WTC11 (cell line): Measurements from ENCODE around the gene TMEM178B. TPM values are rescaled to one million over a fixed set of nuclear protein-coding genes. Genes with fewer than 3 reads are reported as not detected.

Experiments
- ATAC-seq: fragments of 200-7000 bp; cut with Tn5 transposase; 2 replicates; pipeline ENCODE4 v1.10.0; 2021; ENCODE audit warnings: mild to moderate bottlenecking, moderate library complexity
- CTCF ChIA-PET: fragments of 300-600 bp; sonication (Branson Sonifier 250); formaldehyde crosslinking; loops from one replicate; lab custom pipeline; 2021; ENCODE audit warnings: antibody characterized with exemption; lab: Charles Lee
- POLR2A ChIA-PET: fragments of 350-600 bp; sonication (Branson Sonifier 250); formaldehyde crosslinking; loops from one replicate; lab custom pipeline; 2021; ENCODE audit warnings: antibody characterized with exemption; lab: Charles Lee
- DNase-seq: peaks from one replicate; pipeline ENCODE4 v3.0.0; 2021; ENCODE audit warnings: low spot score
- H3K27ac Mint-ChIP-seq: 2 replicates; pipeline ENCODE4 v1.8.0; 2021; ENCODE audit warnings: mixed read lengths
- H3K27me3 Mint-ChIP-seq: 2 replicates; pipeline ENCODE4 v1.8.0; 2021; ENCODE audit warnings: low read depth, mild to moderate bottlenecking, moderate library complexity, mixed read lengths
- H3K36me3 Mint-ChIP-seq: 2 replicates; pipeline ENCODE4 v1.8.0; 2021; ENCODE audit warnings: mixed read lengths
- H3K4me1 Mint-ChIP-seq: 2 replicates; pipeline ENCODE4 v1.8.0; 2022; ENCODE audit warnings: mixed read lengths
- H3K4me3 Mint-ChIP-seq: 2 replicates; pipeline ENCODE4 v1.8.0; 2021; ENCODE audit warnings: mild to moderate bottlenecking, moderate library complexity, mixed read lengths
- H3K9me3 Mint-ChIP-seq: 2 replicates; pipeline ENCODE4 v1.8.0; 2021; ENCODE audit warnings: mixed read lengths
- ATF1 ChIP-seq: sonication (generic); formaldehyde crosslinking; IDR thresholded peaks from 2 replicates; pipeline ENCODE4 v1.8.1; 2023; ENCODE audit warnings: mild to moderate bottlenecking, moderate library complexity, missing genetic modification reagents
- CREM ChIP-seq: sonication (generic); formaldehyde crosslinking; IDR thresholded peaks from 2 replicates; pipeline ENCODE4 v1.8.1; 2022; ENCODE audit warnings: mild to moderate bottlenecking, missing genetic modification reagents, moderate library complexity
- FOXP1 ChIP-seq: sonication (generic); formaldehyde crosslinking; IDR thresholded peaks from 2 replicates; pipeline ENCODE4 v1.8.0; 2022; ENCODE audit warnings: missing genetic modification reagents, mild to moderate bottlenecking, moderate library complexity, borderline replicate concordance
- GRHL2 ChIP-seq: fragments of 250-450 bp; sonication (Bioruptor Pico); IDR thresholded peaks from 2 replicates; pipeline ENCODE4 v1.8.0; 2022; ENCODE audit warnings: mild to moderate bottlenecking, moderate library complexity; ENCODE audit not compliant: insufficient replicate concordance, severe bottlenecking
- GTF2I ChIP-seq: fragments of 250-450 bp; sonication (Bioruptor Pico); conservative IDR thresholded peaks from 2 replicates; pipeline ENCODE4 v1.4.0; 2021; ENCODE audit warnings: mild to moderate bottlenecking
- HMGA2 ChIP-seq: fragments of 250-450 bp; sonication (Bioruptor Pico); IDR thresholded peaks from 2 replicates; pipeline ENCODE4 v1.4.0; 2021; ENCODE audit warnings: mild to moderate bottlenecking, moderate library complexity
- IRF2 ChIP-seq: sonication (generic); formaldehyde crosslinking; IDR thresholded peaks from 2 replicates; pipeline ENCODE4 v1.8.0; 2022; ENCODE audit warnings: low read depth, missing genetic modification reagents, borderline replicate concordance
- JUN ChIP-seq: sonication (generic); formaldehyde crosslinking; IDR thresholded peaks from 2 replicates; pipeline ENCODE4 v1.8.0; 2023; ENCODE audit warnings: mild to moderate bottlenecking, missing genetic modification reagents
- KAT7 ChIP-seq: sonication (generic); formaldehyde crosslinking; IDR thresholded peaks from 2 replicates; pipeline ENCODE4 v1.8.1; 2023; ENCODE audit warnings: missing genetic modification reagents, mild to moderate bottlenecking, borderline replicate concordance
- MXD4 ChIP-seq: fragments of 250-450 bp; sonication (Bioruptor Pico); IDR thresholded peaks from 2 replicates; pipeline ENCODE4 v1.8.0; 2021; ENCODE audit warnings: mild to moderate bottlenecking, moderate library complexity, borderline replicate concordance
- RELA ChIP-seq: sonication (generic); formaldehyde crosslinking; IDR thresholded peaks from 2 replicates; pipeline ENCODE4 v1.8.1; 2022; ENCODE audit warnings: missing genetic modification reagents, mild to moderate bottlenecking, borderline replicate concordance
- SMAD4 ChIP-seq: sonication (generic); formaldehyde crosslinking; IDR thresholded peaks from 2 replicates; pipeline ENCODE4 v1.8.0; 2022; ENCODE audit warnings: mild to moderate bottlenecking, missing genetic modification reagents
- SOX15 ChIP-seq: fragments of 250-450 bp; sonication (Bioruptor Pico); IDR thresholded peaks from 2 replicates; pipeline ENCODE4 v1.9.0; 2021; ENCODE audit warnings: mild to moderate bottlenecking
- ZNF121 ChIP-seq: sonication (generic); formaldehyde crosslinking; IDR thresholded peaks from 2 replicates; pipeline ENCODE4 v1.8.0; 2023; ENCODE audit warnings: missing genetic modification reagents
- ZNF138 ChIP-seq: sonication (generic); formaldehyde crosslinking; conservative IDR thresholded peaks from 2 replicates; pipeline ENCODE4 v1.8.1; 2022; ENCODE audit warnings: mild to moderate bottlenecking, moderate library complexity, missing genetic modification reagents
- ZNF232 ChIP-seq: sonication (generic); formaldehyde crosslinking; IDR thresholded peaks from 2 replicates; pipeline ENCODE4 v1.8.0; 2022; ENCODE audit warnings: mild to moderate bottlenecking, missing genetic modification reagents
- ZNF416 ChIP-seq: fragments of 250-450 bp; sonication (Bioruptor Pico); IDR thresholded peaks from 2 replicates; pipeline ENCODE4 v1.9.0; 2021; ENCODE audit warnings: mild to moderate bottlenecking, inconsistent platforms
- ZNF423 ChIP-seq: fragments of 250-450 bp; sonication (Bioruptor Pico); IDR thresholded peaks from 2 replicates; pipeline ENCODE4 v2.1.2; 2022; ENCODE audit warnings: mild to moderate bottlenecking, moderate library complexity
- total RNA-seq: library from RNA; stranded (reverse); gene quantifications from 3 replicates; pipeline ENCODE4 v1.2.3, GENCODE V29; 2021
- TF ChIP-seq, protein P1 (sequence below): sonication (generic); formaldehyde crosslinking; IDR thresholded peaks from 2 replicates; pipeline ENCODE4 v1.8.0; 2022; ENCODE audit warnings: mild to moderate bottlenecking, missing genetic modification reagents
- TF ChIP-seq, protein P2 (sequence below): sonication (generic); formaldehyde crosslinking; conservative IDR thresholded peaks from 2 replicates; pipeline ENCODE4 v1.8.1; 2023; ENCODE audit warnings: mild to moderate bottlenecking, low read depth, missing genetic modification reagents, moderate library complexity
- TF ChIP-seq, protein P3 (sequence below): sonication (generic); formaldehyde crosslinking; IDR thresholded peaks from 2 replicates; pipeline ENCODE4 v1.8.1; 2022; ENCODE audit warnings: mild to moderate bottlenecking, missing genetic modification reagents, moderate library complexity, borderline replicate concordance
- TF ChIP-seq, protein P4 (sequence below): sonication (generic); formaldehyde crosslinking; IDR thresholded peaks from 2 replicates; pipeline ENCODE4 v1.8.0; 2022; ENCODE audit warnings: mild to moderate bottlenecking, missing genetic modification reagents
- TF ChIP-seq, protein P5 (sequence below): fragments of 250-450 bp; sonication (Bioruptor Pico); conservative IDR thresholded peaks from 2 replicates; pipeline ENCODE4 v1.9.0; 2021; ENCODE audit warnings: mild to moderate bottlenecking

Gene TMEM178B
- total RNA-seq, 1 experiment from 2014 or later: 20.4 TPM

DNA sequence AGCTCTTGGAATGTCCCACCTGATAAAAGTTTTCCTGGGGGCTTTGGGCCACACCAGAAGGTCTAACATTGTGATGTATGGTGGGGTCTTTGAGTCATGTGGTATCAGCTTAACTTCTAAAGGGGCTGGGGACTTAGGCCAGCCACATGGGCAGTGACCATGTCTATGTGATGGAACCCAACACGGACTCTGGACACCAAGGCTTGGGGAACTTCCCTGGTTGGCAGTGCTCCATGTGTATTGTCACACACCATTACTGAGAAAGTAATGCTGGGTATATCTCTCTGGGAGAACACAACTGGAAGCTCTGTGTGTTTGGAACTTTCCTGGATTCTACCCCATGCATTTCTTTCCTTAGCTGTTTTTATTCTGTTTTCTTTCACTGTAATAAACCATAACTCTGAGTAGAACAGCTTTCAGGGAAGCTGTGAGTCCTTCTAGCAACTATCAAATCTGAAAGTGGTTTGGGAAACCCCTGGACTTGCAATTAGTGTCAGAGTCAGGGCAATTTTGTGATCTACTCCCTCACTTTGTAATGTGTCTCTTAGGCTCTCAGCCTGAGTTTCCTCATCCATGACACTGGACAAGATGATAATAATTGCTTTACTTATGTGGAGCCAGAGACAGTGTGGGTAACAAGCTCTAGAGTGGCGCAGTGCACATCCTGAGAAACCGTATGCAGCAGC, 448.9 kb downstream of the TMEM178B start:
- Mint-ChIP-seq H3K27me3 (no peaks in the 10 kb centered on the region), H3K4me1 (peaks cover 13% of the 10 kb centered on the region), H3K36me3 (peaks cover 39% of the 10 kb centered on the region), H3K27ac (no peak overlapping the region), H3K9me3 (peaks cover 24% of the 10 kb centered on the region), H3K4me3 (no peak overlapping the region)
- TF ChIP-seq ZNF138 (CRISPR knock-in tag) (no peak), ATF1 (CRISPR knock-in tag) (no peak), CREM (CRISPR knock-in tag) (no peak), GRHL2 (CRISPR knock-in tag) (no peak), JUN (CRISPR knock-in tag) (no peak), ZNF121 (CRISPR knock-in tag) (no peak), IRF2 (no peak), RELA (no peak), ZNF423 (CRISPR knock-in tag) (no peak), ZNF416 (CRISPR knock-in tag) (no peak), SOX15 (CRISPR knock-in tag) (no peak), MXD4 (CRISPR knock-in tag) (no peak)
- TF ChIP-seq, protein P1, sequence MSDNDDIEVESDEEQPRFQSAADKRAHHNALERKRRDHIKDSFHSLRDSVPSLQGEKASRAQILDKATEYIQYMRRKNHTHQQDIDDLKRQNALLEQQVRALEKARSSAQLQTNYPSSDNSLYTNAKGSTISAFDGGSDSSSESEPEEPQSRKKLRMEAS: no peak
- TF ChIP-seq, protein P2, sequence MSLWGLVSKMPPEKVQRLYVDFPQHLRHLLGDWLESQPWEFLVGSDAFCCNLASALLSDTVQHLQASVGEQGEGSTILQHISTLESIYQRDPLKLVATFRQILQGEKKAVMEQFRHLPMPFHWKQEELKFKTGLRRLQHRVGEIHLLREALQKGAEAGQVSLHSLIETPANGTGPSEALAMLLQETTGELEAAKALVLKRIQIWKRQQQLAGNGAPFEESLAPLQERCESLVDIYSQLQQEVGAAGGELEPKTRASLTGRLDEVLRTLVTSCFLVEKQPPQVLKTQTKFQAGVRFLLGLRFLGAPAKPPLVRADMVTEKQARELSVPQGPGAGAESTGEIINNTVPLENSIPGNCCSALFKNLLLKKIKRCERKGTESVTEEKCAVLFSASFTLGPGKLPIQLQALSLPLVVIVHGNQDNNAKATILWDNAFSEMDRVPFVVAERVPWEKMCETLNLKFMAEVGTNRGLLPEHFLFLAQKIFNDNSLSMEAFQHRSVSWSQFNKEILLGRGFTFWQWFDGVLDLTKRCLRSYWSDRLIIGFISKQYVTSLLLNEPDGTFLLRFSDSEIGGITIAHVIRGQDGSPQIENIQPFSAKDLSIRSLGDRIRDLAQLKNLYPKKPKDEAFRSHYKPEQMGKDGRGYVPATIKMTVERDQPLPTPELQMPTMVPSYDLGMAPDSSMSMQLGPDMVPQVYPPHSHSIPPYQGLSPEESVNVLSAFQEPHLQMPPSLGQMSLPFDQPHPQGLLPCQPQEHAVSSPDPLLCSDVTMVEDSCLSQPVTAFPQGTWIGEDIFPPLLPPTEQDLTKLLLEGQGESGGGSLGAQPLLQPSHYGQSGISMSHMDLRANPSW (CRISPR knock-in tag): no peak
- TF ChIP-seq, protein P3, sequence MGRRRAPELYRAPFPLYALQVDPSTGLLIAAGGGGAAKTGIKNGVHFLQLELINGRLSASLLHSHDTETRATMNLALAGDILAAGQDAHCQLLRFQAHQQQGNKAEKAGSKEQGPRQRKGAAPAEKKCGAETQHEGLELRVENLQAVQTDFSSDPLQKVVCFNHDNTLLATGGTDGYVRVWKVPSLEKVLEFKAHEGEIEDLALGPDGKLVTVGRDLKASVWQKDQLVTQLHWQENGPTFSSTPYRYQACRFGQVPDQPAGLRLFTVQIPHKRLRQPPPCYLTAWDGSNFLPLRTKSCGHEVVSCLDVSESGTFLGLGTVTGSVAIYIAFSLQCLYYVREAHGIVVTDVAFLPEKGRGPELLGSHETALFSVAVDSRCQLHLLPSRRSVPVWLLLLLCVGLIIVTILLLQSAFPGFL: no peak
- TF ChIP-seq, protein P4, sequence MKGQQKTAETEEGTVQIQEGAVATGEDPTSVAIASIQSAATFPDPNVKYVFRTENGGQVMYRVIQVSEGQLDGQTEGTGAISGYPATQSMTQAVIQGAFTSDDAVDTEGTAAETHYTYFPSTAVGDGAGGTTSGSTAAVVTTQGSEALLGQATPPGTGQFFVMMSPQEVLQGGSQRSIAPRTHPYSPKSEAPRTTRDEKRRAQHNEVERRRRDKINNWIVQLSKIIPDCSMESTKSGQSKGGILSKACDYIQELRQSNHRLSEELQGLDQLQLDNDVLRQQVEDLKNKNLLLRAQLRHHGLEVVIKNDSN (CRISPR knock-in tag): no peak
- ChIA-PET POLR2A (interaction anchor here (0.6 kb wide), 1 partner anchor 231 kb away, joined by 6 read pairs; no protein-coding TSS in a partner anchor), CTCF (no interaction called here)
- DNase-seq: no peak
- no peak for ATAC-seq

DNA sequence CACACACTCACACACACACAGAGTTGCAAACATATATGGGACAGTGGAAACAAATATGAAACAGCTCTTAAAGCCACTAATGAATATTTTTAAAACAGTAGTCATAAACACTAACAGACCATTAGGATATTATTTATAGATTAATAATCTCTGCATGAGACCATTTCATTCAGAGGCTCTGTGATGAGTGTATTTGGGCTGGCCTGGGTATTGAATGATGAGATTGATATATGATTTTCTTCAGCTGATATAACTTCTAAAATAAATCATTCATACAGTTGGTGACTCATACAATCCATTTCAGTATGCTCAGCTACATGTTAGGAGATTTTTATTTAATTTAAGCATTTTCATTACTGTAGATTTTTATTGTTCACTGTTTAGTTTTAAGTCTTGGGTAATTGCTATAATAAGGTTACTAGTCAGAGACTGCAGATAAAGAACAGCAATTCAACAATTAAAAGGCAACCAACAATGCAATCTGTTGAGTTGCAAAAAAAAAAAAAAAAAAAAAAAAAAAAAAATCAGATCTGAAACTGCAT, 452.2 kb downstream of the TMEM178B start:
- no peak for ATAC-seq
- CTCF ChIA-PET: no interaction called here
- H3K9me3 Mint-ChIP-seq: peaks cover 6% of the 10 kb centered on the region
- TF ChIP-seq IRF2 (no peak), ZNF232 (CRISPR knock-in tag) (no peak), GTF2I (CRISPR knock-in tag) (no peak), FOXP1 (CRISPR knock-in tag) (no peak), KAT7 (CRISPR knock-in tag) (no peak), SMAD4 (CRISPR knock-in tag) (no peak), HMGA2 (CRISPR knock-in tag) (no peak)
- TF ChIP-seq, protein P5, sequence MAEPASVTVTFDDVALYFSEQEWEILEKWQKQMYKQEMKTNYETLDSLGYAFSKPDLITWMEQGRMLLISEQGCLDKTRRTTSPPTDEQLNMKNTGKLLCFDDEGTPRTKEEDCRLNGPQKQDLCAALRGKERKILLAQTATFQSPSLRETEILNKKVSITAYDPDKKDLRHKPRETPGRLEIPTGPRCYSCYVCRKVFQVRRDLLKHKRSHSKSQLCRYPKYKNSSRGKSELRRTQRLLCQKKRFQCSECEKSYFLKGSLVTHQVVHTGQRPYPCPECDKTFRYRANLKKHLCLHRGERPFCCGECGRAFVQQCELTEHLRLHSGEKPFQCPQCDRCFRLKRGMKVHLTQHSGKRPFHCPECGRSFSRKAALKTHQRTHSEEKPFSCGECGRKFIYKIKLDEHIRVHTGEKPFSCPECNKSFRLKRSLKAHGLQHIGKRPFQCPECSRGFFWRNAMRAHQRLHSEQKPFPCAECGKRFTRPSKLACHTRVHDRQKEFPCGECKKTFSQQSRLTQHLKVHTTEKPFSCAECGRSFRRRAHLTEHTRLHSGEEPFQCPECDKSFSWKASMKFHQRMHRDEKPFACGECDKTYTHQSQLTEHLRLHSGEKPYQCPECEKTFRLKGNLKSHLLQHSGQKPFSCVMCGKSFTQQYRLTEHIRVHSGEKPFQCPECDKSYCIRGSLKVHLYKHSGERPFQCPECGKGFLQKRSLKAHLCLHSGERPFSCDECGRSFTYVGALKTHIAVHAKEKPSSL (CRISPR knock-in tag): no peak
- TF ChIP-seq, protein P1: no peak
- TF ChIP-seq, protein P4 (CRISPR knock-in tag): no peak
- TF ChIP-seq, protein P2 (CRISPR knock-in tag): no peak

More for the DNA sequence above, 452.2 kb downstream of the TMEM178B start:
- Mint-ChIP-seq H3K36me3 (peaks cover 16% of the 10 kb centered on the region), H3K27me3 (no peaks in the 10 kb centered on the region), H3K4me1 (peaks cover 13% of the 10 kb centered on the region), H3K4me3 (no peak overlapping the region), H3K27ac (no peak overlapping the region)
- POLR2A ChIA-PET: no interaction called here
- no peak for DNase-seq
